GM21526 (cell line): ENCODE measurements around the gene TMC7.

Experiments
- ATAC-seq: cut with Tn5 transposase; IDR thresholded peaks from one replicate; pipeline ENCODE4 v1.9.1; 2021; ENCODE audit warnings: moderate library complexity; ENCODE audit not compliant: unreplicated experiment, low FRiP score

The TMC7 gene

GRCh38 chr16:19086322-19087199, 102.8 kb downstream of the TMC7 start:
- no peak for ATAC-seq

- ATAC-seq: no peak
These were observed 104.7 kb downstream of the TMC7 start for GRCh38 chr16:19088341-19088916.

- no peak for ATAC-seq
These were observed 105.7 kb downstream of the TMC7 start for GRCh38 chr16:19089410-19089955.

- no peak for ATAC-seq
These were observed 107.2 kb downstream of the TMC7 start for GRCh38 chr16:19090916-19091315.

GRCh38 chr16:19092653-19093410, 109.1 kb downstream of the TMC7 start:
- ATAC-seq: no peak

GRCh38 chr16:19093631-19094541, 110.2 kb downstream of the TMC7 start:
- no peak for ATAC-seq

GRCh38 chr16:19094542-19095365, 111.0 kb downstream of the TMC7 start:
- ATAC-seq: no peak

- no peak for ATAC-seq
These were observed 111.9 kb downstream of the TMC7 start for GRCh38 chr16:19095654-19096053.

GRCh38 chr16:19098173-19098572, 114.4 kb downstream of the TMC7 start:
- no peak for ATAC-seq

GRCh38 chr16:19102187-19102872, 118.6 kb downstream of the TMC7 start:
- ATAC-seq: no peak

GRCh38 chr16:19104607-19105006, 120.9 kb downstream of the TMC7 start:
- ATAC-seq: no peak

- ATAC-seq: no peak
These were observed 121.4 kb downstream of the TMC7 start for GRCh38 chr16:19105131-19105530.

GRCh38 chr16:19105891-19106624, 122.3 kb downstream of the TMC7 start:
- no peak for ATAC-seq

- ATAC-seq: no peak
These were observed 122.9 kb downstream of the TMC7 start for GRCh38 chr16:19106625-19107020.

- ATAC-seq: no peak
These were observed 124.9 kb downstream of the TMC7 start for GRCh38 chr16:19108409-19109287.

- no peak for ATAC-seq
These were observed 125.5 kb downstream of the TMC7 start for GRCh38 chr16:19109288-19109664.
